ENCODE results near the gene NKD2.
"Not testable (repeated sequence)": the region's sequence is repeated elsewhere in the genome, so short reads cannot be mapped to it uniquely, and the experiment has no call there.

The NKD2 gene

DNA sequence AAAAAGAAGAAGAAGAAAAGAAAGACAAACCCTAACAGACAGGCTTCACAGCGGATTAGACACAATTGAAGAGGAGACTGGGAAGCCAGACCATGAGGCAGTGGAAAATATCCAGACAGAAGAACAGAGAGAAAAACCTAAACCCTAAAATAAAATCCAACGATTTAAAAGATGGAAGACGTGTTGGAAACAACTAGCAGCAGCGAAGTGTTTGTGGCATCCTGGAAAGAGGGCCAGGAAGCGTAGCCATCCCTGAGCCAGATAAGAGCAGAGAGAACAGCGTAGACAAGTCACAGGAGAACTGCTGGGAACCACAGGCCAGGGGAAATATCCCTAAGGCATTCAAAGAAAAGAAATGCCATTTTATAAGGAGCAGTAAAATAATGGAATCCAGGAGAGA, 39.7 kb upstream of the NKD2 start:
- no peak overlapping the region for H3K4me3 Mint-ChIP-seq
- no peak overlapping the region for H3K27ac Mint-ChIP-seq
- H3K9me3 Mint-ChIP-seq: peaks cover 10% of the 10 kb centered on the region
- peaks cover 88% of the 10 kb centered on the region for H3K27me3 Mint-ChIP-seq
- H3K4me1 Mint-ChIP-seq: peaks cover 10% of the 10 kb centered on the region
- no peak for ATAC-seq
- H3K36me3 Mint-ChIP-seq: no peaks in the 10 kb centered on the region

DNA sequence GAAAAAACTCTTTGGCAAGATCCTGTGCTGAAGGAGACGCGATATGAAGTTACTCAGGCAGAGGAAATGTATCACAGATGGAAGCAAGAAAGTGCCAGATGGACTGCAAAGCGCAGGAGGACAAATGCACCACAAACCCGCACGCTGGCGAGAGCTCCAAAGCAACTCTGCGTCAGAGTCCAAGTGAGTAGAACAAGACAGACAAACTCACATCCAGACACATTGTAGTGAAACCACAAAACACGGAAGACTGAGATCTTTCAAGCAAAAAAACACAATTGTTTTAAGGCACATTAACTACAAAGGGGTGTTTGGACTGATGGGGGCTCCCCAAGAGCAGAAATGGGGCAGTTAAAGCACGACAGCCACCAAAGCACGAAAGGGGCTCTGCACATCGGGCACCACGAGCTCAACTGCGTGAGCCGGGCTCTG, 39.2 kb upstream of the NKD2 start:
- Mint-ChIP-seq H3K4me1 (peaks cover 4% of the 10 kb centered on the region), H3K4me3 (no peak overlapping the region), H3K36me3 (no peaks in the 10 kb centered on the region), H3K27ac (no peak overlapping the region), H3K9me3 (peaks cover 10% of the 10 kb centered on the region), H3K27me3 (peaks cover 83% of the 10 kb centered on the region)
- no peak for ATAC-seq

DNA sequence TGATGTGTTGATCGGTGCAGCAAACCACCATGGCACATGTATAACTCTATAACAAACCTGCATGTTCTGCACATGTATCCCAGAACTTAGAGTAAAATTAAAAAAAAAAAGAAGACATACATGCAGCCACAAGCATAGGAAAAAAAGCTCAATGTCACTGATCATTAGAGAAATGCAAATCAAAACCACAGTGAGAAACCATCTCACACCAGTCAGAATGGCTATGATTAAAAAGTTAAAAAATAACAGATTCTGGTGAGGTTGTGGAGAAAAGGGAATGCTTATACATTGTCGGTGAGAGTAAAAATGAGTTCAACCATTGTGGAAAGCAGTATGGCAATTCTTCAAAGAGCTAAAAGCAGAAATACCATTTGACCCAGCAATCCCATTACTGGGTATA, 36.0 kb upstream of the NKD2 start:
- Mint-ChIP-seq H3K9me3 (peaks cover 10% of the 10 kb centered on the region), H3K27me3 (peaks cover 51% of the 10 kb centered on the region)
- not testable (repeated sequence) for H3K27ac Mint-ChIP-seq, H3K4me1 Mint-ChIP-seq, H3K4me3 Mint-ChIP-seq, H3K36me3 Mint-ChIP-seq, ATAC-seq

DNA sequence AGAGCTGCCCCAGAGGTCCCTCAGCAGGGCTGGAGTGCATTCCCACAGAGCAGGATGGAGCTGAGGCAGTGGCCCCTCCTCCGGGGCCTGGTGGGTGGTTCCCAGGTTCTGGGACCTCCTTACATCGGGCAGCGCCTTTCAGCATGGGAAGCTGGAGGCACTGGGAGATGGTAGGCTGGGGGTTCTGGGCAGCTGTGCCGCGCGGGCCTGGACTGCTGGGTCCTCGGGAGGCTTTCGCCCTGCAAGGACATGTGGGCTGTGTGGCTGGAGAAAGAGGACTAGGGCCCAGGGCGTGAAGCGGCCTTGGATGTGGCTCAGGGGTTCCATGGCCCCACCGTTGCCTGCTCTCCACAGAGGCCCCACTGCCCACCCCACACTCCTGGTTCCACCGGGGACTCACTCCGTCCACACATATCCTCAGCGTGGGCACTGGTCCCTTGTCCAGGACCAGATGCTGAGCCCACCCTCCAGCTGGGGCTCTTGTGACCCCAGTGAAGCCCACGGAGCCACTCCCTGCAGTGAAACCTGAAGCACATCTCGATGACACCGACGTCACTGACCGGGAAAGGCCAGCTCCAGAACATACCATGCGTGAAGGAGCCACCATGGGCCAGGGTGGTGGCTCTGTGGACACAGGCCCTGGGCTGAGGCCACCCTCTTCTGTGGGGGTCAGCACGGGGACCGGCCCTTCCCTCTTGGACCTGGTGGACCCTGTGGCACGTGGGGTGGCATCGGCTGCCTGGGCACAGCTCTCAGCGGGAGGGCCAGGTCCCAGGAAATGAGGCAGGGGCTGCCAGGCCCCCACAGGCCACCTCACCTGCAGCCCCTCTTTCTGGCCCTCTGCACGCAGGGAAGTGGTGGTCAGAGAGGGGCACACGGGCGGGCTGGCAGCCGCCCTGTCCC, 31.5 kb upstream of the NKD2 start:
- H3K36me3 Mint-ChIP-seq: no peaks in the 10 kb centered on the region
- no peak overlapping the region for H3K4me3 Mint-ChIP-seq
- H3K27ac Mint-ChIP-seq: no peak overlapping the region
- no peaks in the 10 kb centered on the region for H3K4me1 Mint-ChIP-seq
- peaks cover 47% of the 10 kb centered on the region for H3K27me3 Mint-ChIP-seq
- ATAC-seq: peak; percentile 49
- peaks cover 3% of the 10 kb centered on the region for H3K9me3 Mint-ChIP-seq

DNA sequence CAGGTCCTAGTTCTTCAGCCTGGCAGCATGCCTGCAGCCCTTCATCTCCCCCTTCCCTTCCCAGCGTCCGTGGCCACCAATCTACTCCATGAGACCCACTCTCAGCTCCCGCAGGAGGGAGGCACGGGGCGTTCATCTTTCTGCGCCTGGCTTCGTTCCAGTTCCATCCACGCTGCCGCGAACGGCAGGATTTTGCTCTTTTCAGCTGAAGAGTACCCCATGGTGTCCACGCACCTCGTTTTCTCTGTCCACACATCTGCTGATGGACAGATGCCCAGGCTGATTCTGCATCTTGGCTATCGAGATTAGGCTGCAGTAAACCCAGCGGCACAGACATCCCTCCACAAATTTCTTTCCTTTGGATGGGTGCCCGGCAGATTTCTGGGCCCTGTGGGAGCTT, 30.5 kb upstream of the NKD2 start:
- H3K9me3 Mint-ChIP-seq: no peaks in the 10 kb centered on the region
- H3K4me3 Mint-ChIP-seq: no peak overlapping the region
- H3K27ac Mint-ChIP-seq: no peak overlapping the region
- ATAC-seq: no peak
- peaks cover 47% of the 10 kb centered on the region for H3K27me3 Mint-ChIP-seq
- no peaks in the 10 kb centered on the region for H3K36me3 Mint-ChIP-seq
- no peaks in the 10 kb centered on the region for H3K4me1 Mint-ChIP-seq

DNA sequence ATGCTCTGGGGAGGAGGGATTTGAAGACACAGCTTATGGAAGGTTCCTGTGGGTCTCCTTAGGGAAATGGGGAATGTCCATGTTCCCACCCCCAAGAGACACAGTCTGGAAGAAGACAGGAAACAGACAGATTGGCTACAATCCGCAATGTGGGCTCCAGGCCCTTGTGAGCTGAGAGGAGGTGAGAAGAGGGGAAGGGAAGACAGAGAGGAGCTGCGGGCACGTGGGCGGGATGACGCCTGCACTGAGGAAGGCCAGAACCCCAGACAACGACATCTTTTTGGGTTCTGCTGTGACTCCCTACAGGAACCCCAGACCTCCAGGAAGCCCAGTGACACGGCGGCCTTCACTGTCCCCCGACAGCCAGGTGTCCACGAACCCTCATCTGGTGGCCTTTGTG, 29.9 kb upstream of the NKD2 start:
- H3K4me3 Mint-ChIP-seq: no peak overlapping the region
- H3K9me3 Mint-ChIP-seq: peaks cover 4% of the 10 kb centered on the region
- H3K27ac Mint-ChIP-seq: no peak overlapping the region
- no peaks in the 10 kb centered on the region for H3K4me1 Mint-ChIP-seq
- H3K36me3 Mint-ChIP-seq: no peaks in the 10 kb centered on the region
- peaks cover 53% of the 10 kb centered on the region for H3K27me3 Mint-ChIP-seq
- no peak for ATAC-seq

DNA sequence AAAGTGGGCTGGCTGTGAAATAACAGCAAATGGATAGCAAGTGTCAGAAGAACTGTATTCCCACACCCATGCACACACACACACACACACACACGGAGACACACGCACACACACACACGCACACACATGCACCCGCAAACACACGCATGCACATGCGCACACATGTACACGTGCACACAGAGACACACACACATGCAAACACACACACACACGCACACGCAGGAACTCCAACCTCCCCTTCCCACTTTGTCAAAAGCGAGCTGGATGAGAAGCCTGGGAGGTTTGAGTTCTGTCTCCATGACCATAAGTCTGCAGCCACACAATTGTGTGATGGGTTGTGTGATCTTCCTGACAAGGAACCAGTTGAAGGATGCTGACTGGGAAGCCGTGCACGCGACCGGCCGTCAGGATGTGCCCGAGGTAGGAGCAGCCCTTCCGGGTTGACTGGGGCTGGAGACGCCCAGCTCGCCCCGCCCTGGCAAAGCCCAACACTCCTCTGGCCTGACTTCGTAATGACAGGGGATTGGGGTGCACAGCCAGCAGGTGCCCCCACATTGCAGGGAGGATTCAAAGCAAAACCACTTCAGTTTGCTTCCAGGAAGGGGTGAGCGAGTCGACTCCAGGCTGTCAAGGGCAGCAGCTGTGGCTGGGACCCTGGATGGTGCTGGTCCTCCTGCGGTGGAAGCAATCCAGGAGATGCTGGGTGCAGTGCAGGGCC, 29.3 kb upstream of the NKD2 start:
- Mint-ChIP-seq H3K36me3 (no peaks in the 10 kb centered on the region), H3K27me3 (peaks cover 59% of the 10 kb centered on the region), H3K27ac (no peak overlapping the region), H3K4me1 (no peaks in the 10 kb centered on the region), H3K4me3 (no peak overlapping the region), H3K9me3 (peaks cover 6% of the 10 kb centered on the region)
- ATAC-seq: no peak

DNA sequence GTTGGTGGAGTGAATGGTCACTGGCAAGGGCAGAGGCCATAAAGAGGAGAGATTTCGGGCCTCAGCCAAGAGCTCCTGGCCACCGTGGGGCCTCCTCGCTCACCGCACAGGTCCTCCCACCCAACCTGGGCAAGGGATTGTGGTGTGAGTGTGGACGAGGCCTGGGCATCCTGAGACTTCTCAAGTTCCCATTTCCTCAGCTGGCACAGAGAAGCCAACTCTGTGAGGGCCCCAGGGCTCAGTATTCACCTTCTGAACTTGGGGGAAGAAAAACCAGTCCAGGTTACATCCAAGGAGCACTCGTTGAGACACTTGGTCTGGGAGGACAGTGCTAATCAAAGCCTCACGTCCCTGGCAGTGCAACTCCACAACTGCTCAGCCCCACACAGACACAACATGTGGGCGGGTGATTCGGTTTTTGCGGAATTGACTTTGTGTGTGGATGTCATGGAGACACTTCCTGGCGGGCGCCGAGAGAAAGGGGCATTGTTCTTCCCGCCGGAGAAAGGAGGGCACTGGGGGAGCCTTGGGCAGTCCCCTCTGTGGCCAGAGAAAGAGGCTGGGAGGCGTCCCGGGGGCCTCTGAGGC, 28.5 kb upstream of the NKD2 start:
- H3K27ac Mint-ChIP-seq: no peak overlapping the region
- no peak for ATAC-seq
- H3K4me1 Mint-ChIP-seq: no peaks in the 10 kb centered on the region
- peaks cover 7% of the 10 kb centered on the region for H3K36me3 Mint-ChIP-seq
- H3K4me3 Mint-ChIP-seq: no peak overlapping the region
- H3K9me3 Mint-ChIP-seq: peaks cover 11% of the 10 kb centered on the region
- H3K27me3 Mint-ChIP-seq: peaks cover 67% of the 10 kb centered on the region

DNA sequence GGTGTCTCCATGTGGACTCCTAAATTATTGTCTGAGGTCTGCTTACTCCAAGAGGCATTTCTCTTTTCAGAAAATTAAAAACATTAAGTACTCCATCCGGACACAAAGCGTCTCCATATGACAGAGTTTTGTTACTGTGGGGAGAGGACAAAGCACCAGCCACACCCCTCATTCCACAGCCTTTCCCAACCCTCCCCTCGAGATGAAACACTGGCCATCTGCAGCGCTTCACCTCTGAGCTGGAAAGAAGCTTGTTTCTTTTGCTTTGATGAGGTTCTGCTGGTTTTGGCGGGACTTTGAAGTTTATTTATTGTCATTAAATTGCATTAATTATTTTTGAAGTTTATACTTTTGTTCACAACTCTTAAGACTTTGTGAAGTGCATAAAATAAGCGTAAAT, 27.6 kb upstream of the NKD2 start:
- Mint-ChIP-seq H3K27me3 (peaks cover 76% of the 10 kb centered on the region), H3K36me3 (peaks cover 7% of the 10 kb centered on the region), H3K9me3 (peaks cover 16% of the 10 kb centered on the region), H3K27ac (no peak overlapping the region), H3K4me1 (no peaks in the 10 kb centered on the region), H3K4me3 (no peak overlapping the region)
- no peak for ATAC-seq

DNA sequence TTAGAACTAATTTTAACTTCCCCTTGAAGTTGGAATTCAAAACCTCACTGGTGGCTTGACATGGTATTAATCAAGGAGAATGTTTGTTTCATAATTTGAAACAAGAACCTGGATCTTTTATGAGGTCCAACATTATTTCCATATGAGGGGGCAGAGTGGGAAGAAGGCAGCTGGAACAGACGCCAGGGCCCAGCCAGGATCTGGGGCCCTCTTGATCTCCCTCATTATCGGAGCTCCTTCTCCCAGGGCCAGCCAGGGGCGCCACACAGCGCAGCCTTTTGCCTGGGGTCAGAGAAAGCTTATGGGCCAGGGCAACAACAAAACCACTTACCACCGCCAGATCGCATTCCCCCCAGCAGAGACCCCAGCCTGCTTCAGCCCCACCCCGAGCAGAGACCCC, 27.1 kb upstream of the NKD2 start:
- Mint-ChIP-seq H3K4me3 (no peak overlapping the region), H3K9me3 (peaks cover 16% of the 10 kb centered on the region), H3K36me3 (peaks cover 7% of the 10 kb centered on the region), H3K4me1 (no peaks in the 10 kb centered on the region), H3K27me3 (peaks cover 81% of the 10 kb centered on the region), H3K27ac (no peak overlapping the region)
- no peak for ATAC-seq

DNA sequence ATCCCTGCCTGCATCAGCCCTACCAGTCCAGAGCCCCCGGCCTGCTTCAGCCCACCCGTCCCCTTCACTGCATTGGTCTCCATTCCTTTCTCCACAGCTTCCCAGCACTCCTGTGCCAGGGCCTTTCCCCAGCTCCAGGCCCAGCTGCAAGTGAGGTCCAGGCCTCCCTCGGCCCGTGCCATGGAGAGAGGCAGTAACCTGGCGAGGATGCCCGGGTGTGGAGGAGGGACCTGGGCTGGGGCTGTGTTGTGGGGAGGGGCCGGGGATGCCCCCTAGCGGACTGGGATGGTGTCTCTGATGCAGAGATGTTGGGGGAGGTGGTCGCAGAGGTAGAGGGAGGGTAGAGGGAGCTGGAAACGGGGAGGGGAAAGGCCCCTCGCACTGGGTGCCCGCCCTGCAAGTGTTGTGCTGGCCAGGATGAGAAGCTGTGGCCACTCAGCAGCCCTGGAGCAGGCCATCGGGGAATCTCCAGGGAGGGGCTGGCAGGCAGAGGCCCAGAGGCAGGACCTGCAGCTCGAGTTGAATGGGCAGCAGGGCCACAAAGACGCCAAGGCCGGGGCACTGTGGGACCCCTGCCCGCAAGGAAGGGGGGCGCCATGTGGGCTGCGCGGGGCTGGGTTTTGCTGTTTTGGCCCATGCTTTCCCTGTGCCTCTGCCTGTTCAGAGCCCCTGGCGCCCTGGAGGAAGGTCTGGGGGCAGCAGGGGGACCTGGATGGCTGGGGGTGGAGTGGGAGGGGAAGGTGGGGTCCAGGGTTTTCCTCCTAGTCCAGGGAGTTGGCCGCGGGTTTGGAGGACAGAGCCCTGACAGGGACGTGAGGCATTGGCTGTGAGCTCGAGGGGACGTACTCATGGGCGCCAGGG, 26.0 kb upstream of the NKD2 start:
- ATAC-seq: no peak
- Mint-ChIP-seq H3K27me3 (peaks cover 92% of the 10 kb centered on the region), H3K4me1 (no peaks in the 10 kb centered on the region), H3K27ac (no peak overlapping the region), H3K4me3 (no peak overlapping the region), H3K9me3 (peaks cover 22% of the 10 kb centered on the region), H3K36me3 (peaks cover 8% of the 10 kb centered on the region)

DNA sequence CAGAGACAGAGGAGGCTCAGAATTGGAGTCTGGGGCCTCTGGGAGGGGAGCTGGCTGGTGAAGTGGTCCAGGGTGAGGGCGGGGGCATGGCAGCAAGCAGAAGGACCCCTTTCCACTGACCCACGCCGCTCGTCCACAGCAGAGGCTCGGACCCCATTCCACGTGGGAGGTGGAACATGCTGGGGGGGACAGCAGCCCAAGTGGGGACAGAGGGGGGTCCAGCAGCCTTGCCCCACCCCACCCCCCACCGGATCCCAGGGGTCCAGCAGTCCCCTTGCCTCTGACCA, 25.4 kb upstream of the NKD2 start:
- H3K27ac Mint-ChIP-seq: no peak overlapping the region
- H3K9me3 Mint-ChIP-seq: peaks cover 26% of the 10 kb centered on the region
- ATAC-seq: peak; percentile 43
- peaks cover 13% of the 10 kb centered on the region for H3K36me3 Mint-ChIP-seq
- H3K4me3 Mint-ChIP-seq: no peak overlapping the region
- H3K4me1 Mint-ChIP-seq: no peaks in the 10 kb centered on the region
- peaks cover 94% of the 10 kb centered on the region for H3K27me3 Mint-ChIP-seq

DNA sequence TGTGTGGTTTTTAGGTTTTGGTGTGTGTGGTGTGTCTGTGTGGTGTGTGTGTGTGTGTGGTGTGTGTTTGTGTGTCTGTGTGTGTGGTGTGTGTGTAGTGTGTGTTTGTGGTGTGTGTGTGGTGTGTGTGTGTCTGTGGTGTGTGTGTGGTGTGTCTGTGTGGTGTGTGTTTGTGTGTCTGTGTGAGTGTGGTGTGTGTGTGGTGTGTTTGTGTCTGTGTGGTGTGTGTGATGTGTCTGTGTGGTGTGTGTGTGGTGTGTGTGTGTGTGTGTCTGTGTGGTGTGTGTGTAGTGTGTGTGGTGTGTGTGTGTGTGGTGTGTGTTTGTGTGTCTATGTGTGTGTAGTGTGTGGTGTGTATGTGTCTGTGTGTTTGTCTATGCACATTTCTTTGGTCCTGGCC, 25.0 kb upstream of the NKD2 start:
- Mint-ChIP-seq H3K4me3 (no peak overlapping the region), H3K27ac (no peak overlapping the region), H3K36me3 (peaks cover 13% of the 10 kb centered on the region), H3K9me3 (peaks cover 26% of the 10 kb centered on the region), H3K27me3 (peaks cover 94% of the 10 kb centered on the region), H3K4me1 (no peaks in the 10 kb centered on the region)
- ATAC-seq: no peak

DNA sequence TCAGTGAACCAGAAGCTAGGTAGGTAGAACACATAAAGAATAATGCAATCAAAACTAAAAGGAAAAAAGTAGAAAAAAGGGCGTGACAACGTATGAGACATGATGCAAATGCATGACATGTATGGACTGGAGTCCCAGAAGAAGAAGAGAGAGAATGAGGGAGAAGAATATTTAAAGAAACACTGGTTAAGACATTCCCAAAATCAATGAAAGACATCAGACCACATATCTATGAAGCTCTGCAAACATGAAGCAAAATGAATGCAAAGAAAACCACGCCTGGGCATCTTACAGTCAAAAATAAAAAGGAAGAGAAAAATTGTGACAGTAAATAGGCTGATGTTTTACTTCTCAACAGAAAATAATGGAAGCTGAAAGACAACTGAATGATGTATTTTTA, 23.8 kb upstream of the NKD2 start:
- no peak for ATAC-seq
- Mint-ChIP-seq H3K9me3 (peaks cover 26% of the 10 kb centered on the region), H3K27me3 (peaks cover 88% of the 10 kb centered on the region), H3K36me3 (peaks cover 13% of the 10 kb centered on the region), H3K4me3 (no peak overlapping the region), H3K4me1 (peaks cover 2% of the 10 kb centered on the region), H3K27ac (no peak overlapping the region)

DNA sequence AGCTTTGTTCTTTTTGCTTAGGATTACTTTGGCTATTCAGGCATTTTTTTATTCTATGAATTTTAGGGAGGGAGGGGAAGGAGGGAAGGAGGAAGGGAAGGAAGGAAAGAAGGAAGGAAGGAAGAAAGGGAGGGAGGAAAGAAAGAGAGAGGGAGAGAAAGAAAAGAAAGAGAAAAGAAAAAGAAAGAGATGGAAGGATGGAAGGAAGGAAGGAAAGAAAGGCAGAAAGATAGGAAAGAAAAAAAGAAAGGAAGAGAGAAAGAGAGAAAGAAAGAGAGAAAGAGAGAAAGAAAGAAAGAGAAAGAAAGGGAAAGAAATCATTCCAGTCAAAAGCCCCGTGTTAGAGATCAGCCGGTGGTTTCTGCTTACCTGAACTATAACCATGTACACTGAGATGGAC, 20.8 kb upstream of the NKD2 start:
- no peak overlapping the region for H3K4me3 Mint-ChIP-seq
- no peak for ATAC-seq
- H3K27me3 Mint-ChIP-seq: peaks cover 86% of the 10 kb centered on the region
- H3K27ac Mint-ChIP-seq: no peak overlapping the region
- H3K9me3 Mint-ChIP-seq: peaks cover 26% of the 10 kb centered on the region
- H3K4me1 Mint-ChIP-seq: peaks cover 14% of the 10 kb centered on the region
- peaks cover 13% of the 10 kb centered on the region for H3K36me3 Mint-ChIP-seq

Data from stimulated activated memory B cell treated with anti-CD40 and anti-IgM and Interleukin-4, amounts not matched to agents 10 μg/mL and 1 μg/mL and 100 μg/mL, for 72 hours (primary cell).